ENCODE measurements around the gene OXCT1.

OXCT1 gene

DNA sequence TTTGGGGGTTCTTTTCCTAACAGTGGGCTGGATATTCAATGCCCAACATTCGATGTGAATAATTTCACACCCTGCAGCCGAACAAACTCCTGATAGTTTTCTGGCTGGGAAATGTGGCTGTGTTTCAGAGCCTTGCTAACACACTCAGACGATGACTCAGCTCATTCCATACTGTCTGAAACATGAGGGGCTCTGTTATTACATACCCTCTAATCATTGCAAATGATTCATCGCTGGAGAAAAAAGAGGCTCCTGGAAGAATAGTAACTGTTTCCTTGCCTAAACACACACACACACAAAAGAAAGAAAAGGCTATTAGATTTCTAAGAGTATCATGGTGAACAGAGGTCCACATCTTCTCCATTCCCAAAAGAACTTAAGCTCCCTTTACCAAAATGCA lies 75.8 kb downstream of the OXCT1 start:
- DNase-seq (ENCODE audit: low read depth), result peak; percentile 97
- TF ChIP-seq CTCF (conservative IDR thresholded peaks at IDR 0.05; ENCODE audit: low read depth, low read length), result no peak
- no peak overlapping the region for H3K4me3 ChIP-seq (ENCODE audit: low read depth, low read length)

DNA sequence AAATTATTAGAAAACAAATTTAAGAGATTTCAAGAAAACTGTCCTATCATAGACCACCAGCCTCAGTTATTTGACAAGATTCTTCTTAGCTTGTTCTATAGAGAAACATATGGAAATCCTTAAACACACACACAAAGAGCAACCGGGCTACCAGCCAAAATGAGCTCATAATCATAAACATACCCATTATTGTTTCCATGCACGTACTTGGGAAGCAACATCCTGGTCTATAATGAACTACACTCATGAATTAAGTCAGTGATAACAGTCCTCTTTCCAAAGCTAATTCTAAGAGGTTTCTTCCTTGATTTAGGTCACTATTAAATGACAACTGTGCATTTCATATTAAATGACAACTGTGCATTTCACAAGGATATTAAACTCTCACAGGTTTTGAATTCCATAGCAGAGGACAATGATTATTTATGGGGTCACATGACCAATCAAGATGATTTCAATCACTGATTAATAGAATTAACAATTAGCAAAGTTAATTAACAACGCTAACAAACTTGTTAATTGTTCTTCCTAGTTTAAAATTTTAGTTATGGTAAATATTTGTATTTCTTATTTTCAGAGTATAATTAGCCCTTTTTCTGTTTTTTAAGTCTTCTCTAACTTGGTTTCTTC lies 77.0 kb downstream of the OXCT1 start:
- no peak overlapping the region for H3K4me3 ChIP-seq (ENCODE audit: low read depth, low read length)
- peak; percentile 78 for DNase-seq (ENCODE audit: low read depth)
- TF ChIP-seq CTCF (conservative IDR thresholded peaks at IDR 0.05; ENCODE audit: low read depth, low read length), result no peak

- H3K4me3 ChIP-seq (ENCODE audit: low read depth, low read length), result no peak overlapping the region
- TF ChIP-seq CTCF (conservative IDR thresholded peaks at IDR 0.05; ENCODE audit: low read depth, low read length), result no peak
Observed at GRCh38 chr5:41790038-41790776, 80.0 kb downstream of the OXCT1 start.

DNA sequence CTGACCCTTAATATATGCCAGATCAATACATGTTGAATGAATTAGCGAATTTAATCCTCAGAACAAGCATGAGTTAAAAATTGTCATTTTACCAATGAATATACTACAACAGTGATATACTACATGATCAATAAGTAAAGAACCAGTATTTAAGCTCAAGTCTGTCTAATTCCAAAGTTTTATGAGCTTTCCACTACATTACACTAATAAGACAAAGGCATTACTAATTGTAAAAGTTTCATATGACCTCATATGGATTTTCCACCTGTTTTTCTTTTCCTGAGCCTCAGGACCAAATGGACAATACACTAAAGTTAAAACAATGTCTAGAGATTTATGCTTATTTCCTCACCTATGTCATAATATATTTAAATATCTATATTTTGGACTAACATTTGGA lies 80.8 kb downstream of the OXCT1 start:
- DNase-seq (ENCODE audit: low read depth), result no peak
- H3K4me3 ChIP-seq (ENCODE audit: low read depth, low read length), result no peak overlapping the region
- no peak for TF ChIP-seq CTCF (conservative IDR thresholded peaks at IDR 0.05; ENCODE audit: low read depth, low read length)

More at GRCh38 chr5:41790038-41790776, 80.0 kb downstream of the OXCT1 start:
- DNase-seq (ENCODE audit: low read depth), result no peak

DNA sequence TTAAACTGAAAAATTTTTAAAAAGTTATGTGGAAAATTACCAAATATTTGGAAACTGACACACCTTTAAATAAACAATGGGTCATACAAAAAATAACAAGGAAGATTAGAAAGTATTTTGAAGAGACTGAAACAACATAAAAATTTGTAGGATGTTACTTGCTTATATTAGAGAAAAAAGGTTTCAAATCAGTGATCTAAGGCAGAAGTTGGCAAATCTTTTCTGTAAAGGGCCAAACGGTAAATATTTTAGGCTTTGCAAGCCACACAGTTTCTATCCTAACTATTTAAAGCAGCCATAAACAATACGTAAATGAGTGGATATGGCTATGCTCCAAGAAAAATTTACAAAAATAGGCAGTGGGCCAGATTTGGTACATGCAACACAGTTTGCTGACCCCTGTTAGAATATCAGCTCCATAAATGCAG lies 81.3 kb downstream of the OXCT1 start:
- H3K4me3 ChIP-seq (ENCODE audit: low read depth, low read length), result no peak overlapping the region
- TF ChIP-seq CTCF (conservative IDR thresholded peaks at IDR 0.05; ENCODE audit: low read depth, low read length), result no peak
- DNase-seq (ENCODE audit: low read depth), result peak; percentile 93

DNA sequence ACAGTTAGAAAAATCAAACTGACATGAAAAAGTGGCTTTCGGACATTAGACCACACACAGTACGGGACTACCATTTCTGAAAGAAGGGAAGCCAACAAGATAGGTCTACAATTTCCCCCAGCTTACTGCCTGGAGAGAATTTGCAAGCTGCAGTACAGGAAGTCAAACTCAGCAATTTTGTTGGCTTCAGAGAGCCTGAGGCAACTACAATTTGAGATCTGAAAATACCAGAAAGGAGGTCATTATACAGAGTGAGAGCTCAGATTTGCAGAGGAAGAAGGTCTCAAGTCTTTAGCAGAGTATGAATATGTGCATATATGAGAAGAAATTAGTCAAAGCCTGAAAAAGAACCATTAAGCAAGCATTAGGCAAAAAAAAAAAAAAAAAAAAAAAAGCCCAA lies 83.0 kb downstream of the OXCT1 start:
- no peak overlapping the region for H3K4me3 ChIP-seq (ENCODE audit: low read depth, low read length)
- peak; percentile 58 for DNase-seq (ENCODE audit: low read depth)
- no peak for TF ChIP-seq CTCF (conservative IDR thresholded peaks at IDR 0.05; ENCODE audit: low read depth, low read length)

GRCh38 chr5:41785061-41785460 lies 85.2 kb downstream of the OXCT1 start:
- no peak overlapping the region for H3K4me3 ChIP-seq (ENCODE audit: low read depth, low read length)
- TF ChIP-seq CTCF (conservative IDR thresholded peaks at IDR 0.05; ENCODE audit: low read depth, low read length), result no peak
- no peak for DNase-seq (ENCODE audit: low read depth)
